Activated CD4-positive, alpha-beta T cell treated with anti-CD3 and anti-CD28 coated beads, Interleukin-2, Interleukin-6, amounts not matched to agents 100 ng/mL and 50 ng/mL, durations not matched to agents 16 hours and 8 hours (primary cell): ENCODE measurements around the gene ZFP3.
"Not testable (repeated sequence)": the region's sequence is repeated elsewhere in the genome, so short reads cannot be mapped to it uniquely, and the experiment has no call there.

Experiments
- DNase-seq: peaks from one replicate; pipeline ENCODE4 v3.0.0-alpha.2; 2020

ZFP3 gene

GRCh38 chr17:5078106-5079028 is at the start of gene ZFP3:
Gene ZFP3, plus strand, starts transcription at chr17:5078467. Its CDS starts 13,038 bp downstream, at chr17:5091505.
- DNase-seq = peak; percentile 69

GRCh38 chr17:5030168-5030567 is 48.1 kb upstream of the ZFP3 start:
- not testable (repeated sequence) for DNase-seq

GRCh38 chr17:5031365-5032082 is 46.7 kb upstream of the ZFP3 start:
- peak; percentile 88 for DNase-seq

GRCh38 chr17:5032865-5033264 is 45.4 kb upstream of the ZFP3 start:
- DNase-seq = no peak

DNA sequence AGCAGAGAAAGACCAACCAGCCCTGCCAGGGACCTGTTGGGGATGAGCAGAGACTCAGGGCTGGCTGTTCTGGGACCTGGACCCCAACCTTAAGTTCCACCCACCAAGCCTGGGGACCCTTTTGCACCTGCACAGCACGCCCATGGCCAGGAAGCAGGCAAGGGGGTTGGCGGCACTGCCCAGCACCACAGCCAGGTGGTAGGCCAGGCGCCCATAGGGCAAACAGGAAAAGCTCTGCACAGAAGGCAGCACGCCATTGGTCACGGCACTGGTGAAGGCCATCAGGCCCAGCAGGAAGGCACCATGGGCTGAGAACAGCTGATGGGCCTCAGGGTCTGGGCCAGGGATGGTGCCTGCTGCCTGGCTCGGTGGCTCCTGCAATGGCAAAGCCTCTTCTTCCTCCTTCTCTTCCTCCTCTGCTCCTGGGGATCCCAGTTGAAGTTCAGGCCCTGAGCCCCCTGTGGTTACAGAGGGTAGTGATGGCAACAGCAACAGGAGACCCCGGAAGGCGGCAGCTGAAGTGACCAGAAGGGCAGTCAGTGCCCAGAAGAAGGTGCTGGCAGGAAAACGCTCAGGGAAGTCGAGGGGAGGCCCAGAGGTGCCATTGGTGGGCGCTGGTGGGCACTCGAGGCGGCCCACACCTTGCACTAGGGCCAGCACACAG is 44.8 kb upstream of the ZFP3 start:
- DNase-seq = no peak

DNA sequence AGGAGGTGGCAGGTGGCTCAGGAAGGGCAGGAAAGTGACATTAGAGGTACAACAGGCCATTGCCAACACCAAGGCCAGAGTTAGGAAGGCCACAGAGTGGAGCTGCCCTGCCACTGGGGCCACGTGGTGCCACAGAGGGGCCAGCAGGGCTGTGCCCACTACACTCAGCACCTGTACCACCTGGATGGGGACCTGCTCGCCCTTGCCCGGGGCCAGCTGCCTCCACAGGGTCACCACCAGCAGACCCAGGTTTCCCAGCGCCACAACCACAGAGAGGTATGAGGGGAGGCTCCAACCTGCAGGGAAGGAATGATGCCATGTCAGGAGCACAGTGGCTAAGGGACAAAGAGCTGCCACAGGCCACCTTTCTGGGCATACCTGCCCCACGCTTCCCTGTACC is 44.2 kb upstream of the ZFP3 start:
- DNase-seq = no peak

- DNase-seq = no peak
Observed at GRCh38 chr17:5034651-5035050, 43.6 kb upstream of the ZFP3 start.

DNA sequence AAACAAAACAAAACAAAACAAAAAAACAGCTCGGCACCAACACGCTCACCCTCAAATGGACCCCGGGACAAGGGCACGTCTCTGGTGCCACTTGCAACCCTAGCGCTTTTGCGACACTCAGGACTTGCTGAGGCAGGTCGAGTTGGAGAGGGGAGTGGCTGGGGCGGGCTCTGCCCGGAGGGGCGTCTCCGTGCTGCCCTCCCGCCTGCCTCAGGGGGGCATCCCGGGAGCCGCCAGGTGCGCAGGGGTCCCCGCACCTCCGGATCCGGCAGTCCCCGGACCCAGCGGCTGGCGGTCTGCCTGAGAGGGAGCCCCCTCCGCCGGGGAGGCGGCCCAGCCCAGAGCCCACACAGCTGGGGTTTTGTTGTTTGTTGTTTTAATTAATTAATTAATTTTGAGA is 43.0 kb upstream of the ZFP3 start, which contains the start of gene SLC52A1:
TSS of gene SLC52A1 (minus strand) at position 112 of the 400 bp plus-strand sequence. CDS start 820 bp downstream, outside the sequence.
- no peak for DNase-seq

DNA sequence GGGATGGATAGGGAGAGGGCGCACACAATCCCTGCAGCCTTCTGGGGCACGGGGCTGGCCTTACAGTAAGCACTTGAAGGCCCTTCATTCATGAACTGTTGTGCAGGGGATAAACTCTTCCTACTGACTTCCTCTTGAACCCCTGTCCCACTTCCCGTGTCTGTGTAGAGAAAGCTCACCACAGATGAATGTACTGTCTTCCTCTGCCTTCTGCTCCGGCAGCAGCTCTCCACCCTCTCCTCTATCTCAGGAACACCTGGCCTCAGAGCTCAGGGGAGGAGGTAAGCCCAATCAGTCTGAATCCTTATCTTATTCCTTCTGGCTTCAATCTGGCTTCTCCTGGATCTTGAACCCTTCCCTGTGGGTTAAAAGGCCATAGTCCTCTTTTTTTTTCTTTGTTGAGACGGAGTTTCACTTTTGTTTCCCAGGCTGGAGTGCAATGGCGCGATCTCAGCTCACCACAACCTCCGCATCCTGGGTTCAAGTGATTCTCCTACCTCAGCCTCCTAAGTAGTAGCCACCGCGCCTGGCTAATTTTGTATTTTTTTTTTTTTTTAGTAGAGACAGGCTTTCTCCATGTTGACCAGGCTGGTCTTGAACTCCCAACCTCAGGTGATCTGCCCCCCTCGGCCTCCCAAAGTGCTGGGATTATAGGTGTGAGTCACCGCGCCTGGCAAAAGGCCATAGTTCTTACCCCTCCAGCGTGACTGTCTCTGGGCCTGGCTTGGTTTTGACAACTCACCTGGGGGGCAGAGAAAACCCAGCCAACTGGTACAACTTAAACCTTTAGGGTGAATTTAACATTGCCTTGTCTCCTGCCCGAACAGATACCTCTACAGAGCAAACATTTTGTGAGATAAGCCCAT is 35.9 kb upstream of the ZFP3 start:
- DNase-seq = peak; percentile 22

GRCh38 chr17:5043524-5043923 is 34.7 kb upstream of the ZFP3 start:
- DNase-seq = no peak

GRCh38 chr17:5044630-5045029 is 33.6 kb upstream of the ZFP3 start:
- no peak for DNase-seq

GRCh38 chr17:5045496-5045895 is 32.8 kb upstream of the ZFP3 start:
- no peak for DNase-seq

DNA sequence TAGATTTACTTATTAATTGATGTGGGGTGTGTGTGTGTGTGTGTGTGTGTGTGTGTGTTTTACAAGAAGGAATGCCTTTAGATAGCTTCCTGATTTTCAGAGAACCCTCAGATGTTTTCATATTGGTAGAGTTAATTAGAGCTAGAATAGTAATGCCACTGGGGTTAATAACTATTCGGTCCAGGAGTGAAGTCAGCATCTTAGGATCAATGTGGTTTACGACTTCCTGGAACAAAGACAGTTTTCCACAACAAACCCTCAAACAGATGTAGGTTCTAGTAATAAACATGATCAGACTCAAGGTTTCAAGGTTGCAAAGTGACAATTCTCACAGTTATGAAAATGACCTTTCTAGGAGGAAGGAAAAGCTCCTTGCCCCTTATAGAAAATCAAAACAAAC is 30.8 kb upstream of the ZFP3 start:
- DNase-seq = peak; percentile 18

GRCh38 chr17:5049314-5049841 is 28.9 kb upstream of the ZFP3 start:
- DNase-seq = peak; percentile 26

- DNase-seq = no peak
Observed at GRCh38 chr17:5050278-5050677, 28.0 kb upstream of the ZFP3 start.

DNA sequence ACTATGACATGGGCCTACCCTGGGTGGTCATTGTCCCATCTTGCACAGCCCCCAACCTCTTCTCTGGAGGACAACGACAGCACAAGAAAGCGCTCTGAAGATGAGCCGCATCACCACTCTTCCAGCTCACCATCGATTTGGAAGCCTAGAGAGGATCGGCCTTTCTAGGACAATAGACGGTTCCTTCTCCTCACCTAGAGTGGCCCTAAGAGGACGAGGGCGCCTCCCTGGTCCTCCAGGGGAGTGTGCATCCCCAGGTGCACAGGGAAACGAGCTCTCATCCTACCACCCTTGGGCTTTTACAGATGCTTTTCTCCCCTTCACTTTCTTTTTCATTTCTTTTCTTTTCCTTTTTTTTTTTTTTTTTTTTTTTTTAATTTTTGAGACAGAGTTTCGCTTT is 22.7 kb upstream of the ZFP3 start:
- no peak for DNase-seq

GRCh38 chr17:5065227-5065744 is 13.0 kb upstream of the ZFP3 start:
- DNase-seq = no peak

DNA sequence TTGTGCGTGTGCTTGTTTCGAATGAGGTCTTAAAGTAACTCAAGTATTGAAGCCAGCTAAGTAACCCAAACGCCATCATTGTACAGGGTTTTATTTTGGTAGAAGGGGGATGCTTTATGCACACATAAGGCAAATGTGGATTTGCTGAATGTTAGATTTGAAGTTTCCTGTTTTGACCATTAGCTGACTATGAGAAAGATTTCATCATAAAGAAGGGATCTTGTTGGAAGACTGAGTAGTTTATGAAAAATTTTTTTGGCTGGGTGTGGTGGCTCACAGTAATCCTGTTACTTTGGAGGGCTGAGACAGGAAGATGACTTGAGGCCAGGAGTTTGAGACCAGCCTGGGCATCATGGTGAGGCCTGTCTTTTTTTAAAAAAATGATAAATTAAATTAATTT is 10.0 kb upstream of the ZFP3 start:
- no peak for DNase-seq

- no peak for DNase-seq
Observed at GRCh38 chr17:5069724-5070123, 8.5 kb upstream of the ZFP3 start.

GRCh38 chr17:5075472-5075871 is 2.8 kb upstream of the ZFP3 start:
- DNase-seq = not testable (repeated sequence)

GRCh38 chr17:5077275-5077674 is 992 bp upstream of the ZFP3 start:
- not testable (repeated sequence) for DNase-seq

- no peak for DNase-seq
Observed at GRCh38 chr17:5077781-5078105, 524 bp upstream of the ZFP3 start.
